HFFc6 (cell line): ENCODE measurements around the gene NEGR1. TPM values are rescaled to one million over a fixed set of nuclear protein-coding genes. Genes with fewer than 3 reads are reported as not detected.

Experiments
- DNase-seq: peaks from one replicate; pipeline ENCODE4 v3.0.0-alpha.2; 2018
- H3K27ac Mint-ChIP-seq: 2 replicates; pipeline ENCODE4 v1.8.0; 2020; ENCODE audit warnings: mild to moderate bottlenecking, mixed read lengths
- H3K27me3 Mint-ChIP-seq: 2 replicates; pipeline ENCODE4 v1.8.0; 2021; ENCODE audit warnings: mild to moderate bottlenecking, moderate library complexity, mixed read lengths; ENCODE audit not compliant: insufficient read depth
- H3K36me3 Mint-ChIP-seq: 2 replicates; pipeline ENCODE4 v1.8.0; 2021; ENCODE audit warnings: low read depth, mixed read lengths
- H3K4me1 Mint-ChIP-seq: 2 replicates; pipeline ENCODE4 v1.8.0; 2020; ENCODE audit warnings: low read depth, mixed read lengths
- H3K4me3 Mint-ChIP-seq: 2 replicates; pipeline ENCODE4 v1.8.0; 2020; ENCODE audit warnings: mild to moderate bottlenecking, moderate library complexity, mixed read lengths
- H3K9me3 Mint-ChIP-seq: 2 replicates; pipeline ENCODE4 v1.8.0; 2020; ENCODE audit warnings: mild to moderate bottlenecking, mixed read lengths
- total RNA-seq, 6 experiments: library from RNA; stranded (reverse); fragmentation: NEBNext Ultra II Directional; extraction: Animal tissue kit (Norgen Biotek cat#: 25700); gene quantifications; 2 replicates in 1 of 6; 3 replicates in 5 of 6; pipeline ENCODE4 v1.2.3, GENCODE V29; 2021
- TF ChIP-seq, protein P1 (sequence below): fragments of 200-600 bp; sonication (generic); IDR thresholded peaks from 2 replicates; pipeline ENCODE4 v1.5.0; 2021; ENCODE audit warnings: antibody characterized with exemption, mild to moderate bottlenecking

NEGR1 gene
- total RNA-seq, 6 experiments from 2014 or later, result 52.8 to 67.6 (median 64.6) TPM

DNA sequence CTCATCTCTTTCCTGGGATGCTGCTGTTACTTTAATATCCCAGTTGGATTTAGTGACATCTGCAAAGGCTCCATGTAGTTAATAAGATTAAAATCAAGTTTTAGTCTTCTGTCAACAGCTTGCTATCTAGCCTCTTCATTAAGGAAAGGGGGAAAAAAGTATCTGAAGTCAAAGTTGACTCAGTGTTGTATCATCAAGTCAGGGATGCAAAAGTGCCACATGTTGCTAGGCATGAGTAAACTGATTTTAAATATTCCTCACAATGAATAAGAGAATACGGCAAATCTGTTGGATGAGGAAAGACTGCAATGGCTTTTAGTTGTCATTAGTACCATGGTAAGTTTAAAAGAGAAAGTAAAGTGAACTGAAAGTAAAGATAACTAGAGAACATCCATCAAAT is 818.3 kb downstream of the NEGR1 start:
- Mint-ChIP-seq H3K27ac (peak overlapping the region; percentile 71), H3K4me1 (peaks cover 32% of the 10 kb centered on the region), H3K27me3 (no peaks in the 10 kb centered on the region), H3K4me3 (peak overlapping the region; percentile 66), H3K36me3 (no peaks in the 10 kb centered on the region), H3K9me3 (no peaks in the 10 kb centered on the region)
- DNase-seq, result peak; percentile 32
- TF ChIP-seq, protein P1, sequence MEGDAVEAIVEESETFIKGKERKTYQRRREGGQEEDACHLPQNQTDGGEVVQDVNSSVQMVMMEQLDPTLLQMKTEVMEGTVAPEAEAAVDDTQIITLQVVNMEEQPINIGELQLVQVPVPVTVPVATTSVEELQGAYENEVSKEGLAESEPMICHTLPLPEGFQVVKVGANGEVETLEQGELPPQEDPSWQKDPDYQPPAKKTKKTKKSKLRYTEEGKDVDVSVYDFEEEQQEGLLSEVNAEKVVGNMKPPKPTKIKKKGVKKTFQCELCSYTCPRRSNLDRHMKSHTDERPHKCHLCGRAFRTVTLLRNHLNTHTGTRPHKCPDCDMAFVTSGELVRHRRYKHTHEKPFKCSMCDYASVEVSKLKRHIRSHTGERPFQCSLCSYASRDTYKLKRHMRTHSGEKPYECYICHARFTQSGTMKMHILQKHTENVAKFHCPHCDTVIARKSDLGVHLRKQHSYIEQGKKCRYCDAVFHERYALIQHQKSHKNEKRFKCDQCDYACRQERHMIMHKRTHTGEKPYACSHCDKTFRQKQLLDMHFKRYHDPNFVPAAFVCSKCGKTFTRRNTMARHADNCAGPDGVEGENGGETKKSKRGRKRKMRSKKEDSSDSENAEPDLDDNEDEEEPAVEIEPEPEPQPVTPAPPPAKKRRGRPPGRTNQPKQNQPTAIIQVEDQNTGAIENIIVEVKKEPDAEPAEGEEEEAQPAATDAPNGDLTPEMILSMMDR, result no peak

DNA sequence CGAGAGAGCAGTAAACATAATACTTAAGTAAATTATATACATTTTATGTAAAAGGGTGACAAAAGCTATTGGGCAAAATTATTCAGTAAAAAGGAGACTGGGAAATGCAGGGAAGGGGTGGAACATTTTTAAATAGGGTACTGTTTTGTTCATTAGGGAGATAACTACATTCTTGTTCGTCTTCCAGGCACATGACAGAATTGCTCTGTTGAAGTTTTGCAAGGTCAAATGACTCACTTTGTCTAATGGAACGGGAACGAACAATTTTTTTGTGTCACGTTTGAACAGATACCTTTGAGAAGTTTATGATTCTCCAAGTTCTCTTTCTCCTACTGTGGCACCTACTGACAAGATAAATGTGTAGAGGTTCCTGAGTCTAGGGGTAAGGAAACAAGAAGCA is 819.2 kb downstream of the NEGR1 start:
- H3K9me3 Mint-ChIP-seq, result no peaks in the 10 kb centered on the region
- peaks cover 32% of the 10 kb centered on the region for H3K4me1 Mint-ChIP-seq
- TF ChIP-seq, protein P1, result no peak
- no peaks in the 10 kb centered on the region for H3K27me3 Mint-ChIP-seq
- peak; percentile 5 for DNase-seq
- H3K36me3 Mint-ChIP-seq, result no peaks in the 10 kb centered on the region
- H3K27ac Mint-ChIP-seq, result peak overlapping the region; percentile 71
- H3K4me3 Mint-ChIP-seq, result peak overlapping the region; percentile 66

DNA sequence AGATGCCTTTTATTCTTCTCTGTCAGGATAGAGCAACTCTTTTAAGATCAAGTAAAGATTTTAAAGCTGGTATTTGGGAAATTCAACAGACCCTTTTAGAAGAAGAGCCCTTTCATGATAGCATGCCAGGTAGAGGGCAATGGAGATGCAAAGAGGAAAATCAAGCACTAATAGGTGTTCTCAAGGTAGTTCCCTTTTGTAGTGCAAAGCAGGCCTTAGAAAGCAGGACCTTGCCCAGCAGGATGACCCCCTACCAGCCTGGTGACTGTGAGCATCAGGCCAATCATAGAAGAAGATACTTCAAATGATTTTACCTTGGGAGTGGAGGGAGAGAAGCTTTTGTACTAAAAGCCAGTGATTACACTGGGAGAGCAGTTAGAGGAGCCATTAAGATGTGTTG is 820.1 kb downstream of the NEGR1 start:
- Mint-ChIP-seq H3K27ac (no peak overlapping the region), H3K36me3 (no peaks in the 10 kb centered on the region), H3K9me3 (no peaks in the 10 kb centered on the region), H3K4me1 (peaks cover 32% of the 10 kb centered on the region), H3K27me3 (no peaks in the 10 kb centered on the region), H3K4me3 (no peak overlapping the region)
- TF ChIP-seq, protein P1, result no peak
- no peak for DNase-seq

GRCh38 chr1:71461416-71461815 is 820.9 kb downstream of the NEGR1 start:
- peaks cover 25% of the 10 kb centered on the region for H3K4me1 Mint-ChIP-seq
- no peak for DNase-seq
- H3K27ac Mint-ChIP-seq, result no peak overlapping the region
- peaks cover 2% of the 10 kb centered on the region; the same call in 1 of the 2 replicates for H3K27me3 Mint-ChIP-seq
- TF ChIP-seq, protein P1, result no peak
- H3K9me3 Mint-ChIP-seq, result no peaks in the 10 kb centered on the region
- H3K4me3 Mint-ChIP-seq, result no peak overlapping the region
- H3K36me3 Mint-ChIP-seq, result no peaks in the 10 kb centered on the region

GRCh38 chr1:71448444-71448843 is 833.9 kb downstream of the NEGR1 start:
- TF ChIP-seq, protein P1, result no peak
- Mint-ChIP-seq H3K4me3 (no peak overlapping the region), H3K9me3 (no peaks in the 10 kb centered on the region), H3K27ac (no peak overlapping the region), H3K27me3 (no peaks in the 10 kb centered on the region), H3K4me1 (peaks cover 6% of the 10 kb centered on the region; the same call in 1 of the 2 replicates), H3K36me3 (no peaks in the 10 kb centered on the region)
- DNase-seq, result no peak

DNA sequence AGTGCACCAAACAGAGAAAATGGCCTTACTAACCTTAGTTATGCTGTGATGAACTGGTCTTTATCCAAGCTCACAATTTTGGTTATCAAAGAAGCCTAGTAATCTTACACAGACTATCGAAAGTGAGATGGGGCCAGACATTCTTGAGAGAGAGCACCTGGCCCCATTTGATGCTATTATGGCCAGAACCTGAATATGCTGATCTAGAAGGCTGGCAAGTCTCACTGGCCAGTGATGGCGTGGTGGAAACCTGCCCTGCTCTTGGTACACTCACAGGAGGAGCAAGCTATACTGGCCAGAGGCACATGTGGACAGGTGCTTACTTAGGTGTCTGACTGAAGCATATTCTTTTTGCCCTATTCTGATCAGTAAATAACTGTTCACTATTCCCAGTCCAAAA is 843.7 kb downstream of the NEGR1 start:
- TF ChIP-seq, protein P1, result no peak
- Mint-ChIP-seq H3K36me3 (no peaks in the 10 kb centered on the region), H3K27me3 (no peaks in the 10 kb centered on the region), H3K4me1 (no peaks in the 10 kb centered on the region), H3K9me3 (no peaks in the 10 kb centered on the region), H3K4me3 (no peak overlapping the region), H3K27ac (no peak overlapping the region)
- no peak for DNase-seq
